SK-MEL-5 (cell line): Measurements from ENCODE around the gene MDK. TPM values are rescaled to one million over a fixed set of nuclear protein-coding genes. Genes with fewer than 3 reads are reported as not detected.

Source experiments
- DNase-seq: peaks from one replicate; pipeline ENCODE4 v3.0.0-alpha.2; 2016; ENCODE audit warnings: low read depth, low spot score
- in situ Hi-C: cut with HindIII; loops from 2 replicates; pipeline ENCODE4 v1.10.0; 2016; ENCODE audit warnings: low sequenced_read_pairs, high pct_unique_total_duplicates, low pct_unique_long_range_greater_than_20kb
- polyA plus RNA-seq, 2 experiments: library from polyadenylated mRNA; depleted of rRNA; stranded (reverse); fragments of >200 nt; gene quantifications; 2 replicates each; pipeline ENCODE4 v1.2.3, GENCODE V29; 2015
- total RNA-seq: library from RNA; depleted of rRNA; stranded (reverse); fragments of >200 nt; shearing (Covaris generic); gene quantifications from 2 replicates; pipeline ENCODE4 v1.2.3, GENCODE V29; 2014; rRNA removed

MDK gene, protein sequence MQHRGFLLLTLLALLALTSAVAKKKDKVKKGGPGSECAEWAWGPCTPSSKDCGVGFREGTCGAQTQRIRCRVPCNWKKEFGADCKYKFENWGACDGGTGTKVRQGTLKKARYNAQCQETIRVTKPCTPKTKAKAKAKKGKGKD
- total RNA-seq = 3.1 and 4.7 TPM in 2 replicates
- 2.4 and 5.1 TPM in 2 replicates for polyA plus RNA-seq (2015; cell fraction: cytosol; rRNA removed)
- polyA plus RNA-seq (2015; cell fraction: nucleus; rRNA removed) = 2.3 and 14.6 TPM in 2 replicates

DNA sequence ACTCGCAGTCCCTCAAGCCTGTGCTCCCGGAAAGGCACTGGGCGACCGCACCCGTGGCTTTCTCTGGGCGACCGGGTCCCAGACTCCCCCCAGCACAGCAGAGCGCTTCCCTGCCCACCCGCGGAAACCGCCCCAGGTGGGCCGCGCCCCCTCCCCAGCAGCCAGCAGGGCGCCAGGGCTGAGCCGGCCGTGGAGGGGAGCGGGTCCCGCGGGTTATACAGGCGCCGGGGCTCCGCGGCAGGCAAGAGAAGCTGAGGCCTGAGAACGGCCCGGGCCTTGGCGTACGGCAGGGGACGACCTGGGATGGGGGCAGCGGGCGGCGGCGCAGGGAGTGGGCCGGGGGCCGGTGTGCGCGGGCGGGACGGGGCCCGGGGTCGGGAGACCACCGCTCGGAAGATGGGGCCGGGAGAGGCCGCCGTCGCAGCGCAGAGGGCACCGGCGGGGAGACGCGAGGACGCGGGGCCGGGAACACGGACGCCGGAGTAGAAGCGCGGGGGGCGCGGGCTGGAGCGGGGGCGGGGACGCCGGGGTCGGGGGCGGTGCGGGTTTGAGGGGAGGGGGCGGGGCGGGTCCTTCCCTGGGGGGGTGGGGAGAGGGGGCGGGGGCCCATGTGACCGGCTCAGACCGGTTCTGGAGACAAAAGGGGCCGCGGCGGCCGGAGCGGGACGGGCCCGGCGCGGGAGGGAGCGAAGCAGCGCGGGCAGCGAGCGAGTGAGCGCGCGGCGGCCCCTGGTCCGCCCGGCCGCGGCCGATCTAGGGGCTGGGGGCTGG is at the start of gene MDK:
MDK (plus strand) TSS at position 622 of the 771 bp plus-strand sequence. CDS start 389 bp downstream, outside the sequence.
- in situ Hi-C loops = no loop called here
- no peak for DNase-seq

DNA sequence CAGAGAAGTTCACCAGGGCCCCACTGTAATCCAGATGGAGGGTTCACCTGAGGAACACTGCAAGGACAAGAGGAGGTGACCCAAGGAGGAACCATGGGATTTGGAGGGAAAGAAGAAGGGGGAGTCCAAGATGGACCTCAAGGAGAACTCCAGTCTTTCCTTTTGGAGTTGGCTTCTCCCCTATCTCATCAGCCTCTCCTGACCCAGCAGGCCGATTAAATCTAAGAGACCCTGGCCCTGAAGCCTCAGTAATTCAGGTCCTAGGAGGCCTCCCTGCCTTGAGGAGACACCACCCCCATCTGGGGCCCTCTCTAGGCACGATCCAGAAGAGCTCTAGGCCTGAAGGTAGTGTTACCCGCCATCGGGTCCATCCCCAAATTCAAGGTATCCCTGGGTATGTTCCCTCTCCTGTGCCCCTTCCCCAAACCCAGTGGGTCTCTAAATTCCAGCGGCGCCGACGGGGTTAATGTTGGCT is 49.3 kb upstream of the MDK start:
- in situ Hi-C loops = no loop called here
- DNase-seq = no peak

DNA sequence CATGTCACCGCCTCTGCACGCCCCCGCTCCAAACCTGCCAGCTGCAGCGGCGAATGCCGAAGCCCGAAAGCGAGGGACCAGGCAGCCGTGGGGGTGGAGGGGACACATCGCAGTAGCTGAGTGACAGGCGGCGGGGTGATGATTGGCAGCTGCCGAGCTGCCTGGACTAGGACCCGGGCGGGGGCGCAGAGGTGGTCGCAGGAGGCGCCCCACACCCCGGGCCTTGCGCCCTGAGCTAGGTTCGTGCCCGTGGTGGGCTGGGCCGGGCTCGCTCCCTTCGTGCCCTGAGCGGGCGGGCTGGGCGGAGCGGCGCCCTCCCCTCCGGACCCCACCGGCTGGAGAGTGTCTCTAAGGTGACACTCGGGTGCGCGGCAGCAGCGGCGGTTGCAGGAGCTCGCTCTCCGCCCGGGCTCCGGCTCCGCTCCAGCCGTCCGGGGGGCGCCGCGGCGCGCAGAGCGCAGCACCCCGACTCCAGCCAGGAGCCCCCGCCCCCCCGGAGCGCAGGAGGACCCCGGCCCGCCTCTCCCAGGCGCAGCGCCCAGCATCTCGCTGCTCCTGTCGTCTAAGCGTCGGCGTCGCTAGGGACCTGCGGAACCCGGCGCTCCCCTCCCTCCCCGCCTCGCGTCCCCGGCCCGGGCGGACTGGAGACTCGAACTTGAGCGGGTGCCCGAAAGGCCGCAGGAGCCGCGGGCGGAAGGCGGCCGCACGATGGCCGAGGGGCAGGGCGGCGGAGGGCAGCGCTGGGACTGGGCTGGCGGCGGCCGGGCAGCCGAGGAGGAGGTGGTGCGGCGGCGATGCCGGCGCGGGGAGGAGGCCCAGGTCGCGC is 48.7 kb upstream of the MDK start:
- in situ Hi-C loops = no loop called here

DNA sequence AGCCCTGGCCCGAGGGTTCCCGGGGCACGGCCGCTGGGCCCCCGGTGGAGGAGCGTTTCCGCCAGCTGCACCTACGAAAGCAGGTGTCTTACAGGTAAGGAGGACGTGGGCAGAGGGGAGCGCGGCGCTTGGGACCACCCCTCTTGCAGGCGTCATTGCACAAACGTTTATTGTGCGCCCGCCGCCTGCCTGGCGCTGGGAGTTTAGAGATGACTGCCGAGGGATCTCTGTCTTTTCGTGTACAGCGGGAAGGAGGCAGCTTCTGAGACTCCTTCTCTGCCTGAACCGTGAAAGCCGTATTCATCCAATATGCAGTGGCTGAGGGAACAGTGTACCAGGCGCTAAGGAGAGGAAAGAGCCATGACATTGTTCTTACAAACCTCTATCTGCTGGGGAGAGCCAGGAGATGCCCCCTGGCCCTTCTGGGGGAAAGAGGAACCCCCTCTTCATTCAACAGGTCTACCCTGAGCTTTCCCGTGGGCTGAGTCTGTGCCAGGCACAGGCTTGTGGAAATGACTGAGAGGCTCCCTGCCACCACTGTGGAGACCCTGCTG is 48.0 kb upstream of the MDK start:
- in situ Hi-C loops = no loop called here
- no peak for DNase-seq

More for the DNA sequence above, 48.7 kb upstream of the MDK start:
- DNase-seq = no peak

DNA sequence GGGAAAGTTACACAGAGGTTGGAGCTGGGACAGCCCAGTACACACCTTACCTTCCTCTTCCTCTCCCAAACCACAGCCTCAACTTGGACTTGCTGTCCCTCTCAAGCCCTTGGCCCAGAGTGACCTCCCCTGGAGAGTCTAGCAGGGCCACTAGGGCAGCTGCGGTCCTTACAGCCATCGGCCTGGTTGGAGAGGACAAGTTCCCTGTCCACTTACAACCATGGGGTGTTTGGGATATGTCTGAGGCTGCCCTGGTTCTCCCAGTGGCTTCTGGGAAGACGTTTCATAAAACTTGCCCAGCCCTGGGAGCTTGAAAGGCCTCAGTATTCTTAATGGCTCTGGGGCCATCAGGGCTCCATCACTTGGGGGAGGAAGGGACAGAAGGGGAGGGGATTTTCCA is 47.3 kb upstream of the MDK start:
- in situ Hi-C loops = no loop called here
- DNase-seq = no peak

DNA sequence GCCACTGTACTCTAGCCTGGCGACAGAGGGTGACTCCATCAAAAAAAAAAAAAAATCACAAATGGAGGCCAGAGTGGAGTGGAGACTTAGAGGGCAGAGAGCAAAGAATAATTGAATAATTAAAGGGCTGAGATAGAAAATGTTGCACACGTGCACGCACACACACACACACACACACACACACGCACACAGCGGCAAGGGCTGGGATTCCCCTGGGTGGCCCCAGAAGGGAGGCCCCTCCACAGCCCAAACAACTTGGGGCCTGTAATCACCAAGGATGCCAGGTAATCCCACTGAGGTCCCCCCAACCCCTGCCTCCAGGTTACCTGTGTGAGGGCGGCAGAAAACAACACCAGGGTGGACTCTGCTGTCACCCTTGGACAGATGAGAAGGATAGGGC is 46.2 kb upstream of the MDK start:
- DNase-seq = no peak
- in situ Hi-C loops = no loop called here

DNA sequence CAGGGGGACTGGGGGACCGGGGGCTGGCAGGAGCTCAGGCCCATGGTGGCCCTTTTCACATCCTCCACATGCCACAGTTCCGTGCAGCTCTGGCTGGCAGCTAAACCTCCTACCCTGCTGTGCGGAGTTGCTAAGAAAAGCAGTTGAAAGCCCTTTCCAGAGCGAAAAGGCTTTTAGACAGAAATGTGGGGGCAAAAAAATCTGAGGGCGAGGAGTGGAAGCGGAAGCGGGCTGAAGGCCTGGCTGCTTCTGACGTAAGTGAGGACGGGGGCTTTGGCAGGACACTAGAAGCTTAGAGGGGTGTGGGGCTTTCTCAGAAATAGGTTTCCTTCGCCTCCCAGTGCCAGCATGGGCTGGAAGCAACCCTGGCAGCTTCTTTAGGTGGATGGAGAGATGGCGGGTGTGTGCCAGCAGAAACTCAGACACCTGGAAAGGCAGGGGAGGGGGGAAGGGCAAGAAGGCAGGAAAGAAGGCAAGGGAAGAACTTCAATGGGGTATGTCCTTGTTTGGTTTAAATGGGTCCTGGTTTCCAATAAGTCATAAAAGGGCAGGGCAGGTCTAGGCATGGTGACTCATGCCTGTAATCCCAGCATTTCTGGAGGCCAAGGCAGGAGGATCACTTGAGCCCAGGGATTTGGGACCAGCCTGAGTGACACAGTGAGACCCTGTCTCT is 45.4 kb upstream of the MDK start:
- in situ Hi-C loops = no loop called here
- DNase-seq = no peak

DNA sequence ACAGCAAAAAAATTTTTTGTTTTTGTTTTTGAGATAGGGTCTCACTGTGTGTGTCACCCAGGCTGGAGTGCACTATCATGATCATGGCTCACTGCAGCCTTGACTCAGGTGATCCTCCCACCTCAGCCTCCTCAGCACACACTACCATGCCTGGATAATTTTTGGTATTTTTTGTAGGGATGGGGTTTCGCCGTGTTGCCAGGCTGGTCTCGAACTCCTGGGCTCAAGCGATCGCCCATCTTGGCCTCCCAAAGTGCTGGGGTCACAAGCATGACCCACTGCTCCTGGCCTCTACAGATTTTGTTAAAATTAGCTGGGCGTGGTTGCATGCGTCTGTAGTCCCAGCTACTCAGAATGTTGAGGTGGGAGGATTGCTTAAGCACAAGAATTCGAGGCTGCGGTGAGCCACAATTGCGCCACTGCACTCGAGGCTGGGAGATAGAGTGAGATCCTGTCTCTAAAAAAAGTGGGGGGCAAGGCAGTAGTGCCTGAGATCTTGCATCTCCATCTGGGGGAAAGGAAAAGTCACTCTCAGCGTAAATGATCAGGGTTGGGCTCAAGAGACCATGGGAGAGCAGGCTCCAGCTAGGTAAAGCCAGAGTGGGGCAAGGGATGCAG is 44.8 kb upstream of the MDK start:
- in situ Hi-C loops = no loop called here
- DNase-seq = no peak

DNA sequence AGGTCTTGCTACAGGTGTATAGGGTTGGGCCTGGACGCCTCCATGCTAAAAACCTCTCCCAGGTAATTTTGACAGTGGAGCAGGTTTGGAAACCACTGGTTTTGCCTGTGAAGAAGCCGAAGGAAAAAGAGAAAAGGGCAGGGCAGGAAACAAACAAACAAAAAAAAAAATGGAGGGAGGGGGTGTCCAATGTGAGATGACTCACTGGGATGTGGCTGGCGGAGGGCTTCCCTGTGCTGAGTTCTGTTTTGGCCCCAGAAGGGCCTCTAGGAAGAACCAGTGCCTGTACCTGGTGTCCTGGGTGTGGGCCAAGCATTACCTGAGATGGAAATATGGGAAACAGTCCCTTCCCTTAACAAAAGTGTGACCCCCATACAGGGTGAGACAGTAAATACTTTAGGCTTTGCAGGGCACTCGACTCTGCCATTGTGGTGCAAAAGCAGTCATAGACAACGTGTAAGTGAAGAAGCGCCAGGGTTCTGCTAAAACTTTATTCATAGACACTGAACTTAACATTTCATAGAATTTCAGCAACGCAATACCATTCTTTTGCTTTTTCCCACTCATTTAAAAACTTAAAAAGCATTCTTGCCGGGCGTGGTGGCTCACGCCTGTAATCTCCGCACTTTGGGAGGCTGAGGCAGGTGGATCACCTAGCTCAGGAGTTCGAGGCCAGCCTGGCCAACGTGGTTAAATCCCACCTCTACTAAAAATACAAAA is 43.7 kb upstream of the MDK start:
- in situ Hi-C loops = no loop called here
- DNase-seq = no peak

DNA sequence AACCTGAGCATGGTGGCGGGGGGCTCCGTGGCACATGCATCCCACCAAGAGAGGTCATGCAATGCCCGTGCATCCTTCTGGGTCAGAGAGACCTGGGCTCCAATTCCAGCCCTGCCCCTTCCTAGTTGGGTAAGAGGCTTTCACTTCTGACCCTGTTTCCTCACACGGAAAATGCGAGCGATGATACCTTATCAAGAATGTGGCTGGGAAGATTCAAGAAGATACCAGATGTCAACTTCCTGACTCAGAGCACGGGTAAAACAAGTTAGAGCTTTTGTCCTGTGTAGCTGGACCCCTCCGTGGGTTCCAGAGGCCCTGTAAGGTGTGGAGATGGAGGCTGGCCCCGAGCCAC is 42.9 kb upstream of the MDK start:
- DNase-seq = no peak

DNA sequence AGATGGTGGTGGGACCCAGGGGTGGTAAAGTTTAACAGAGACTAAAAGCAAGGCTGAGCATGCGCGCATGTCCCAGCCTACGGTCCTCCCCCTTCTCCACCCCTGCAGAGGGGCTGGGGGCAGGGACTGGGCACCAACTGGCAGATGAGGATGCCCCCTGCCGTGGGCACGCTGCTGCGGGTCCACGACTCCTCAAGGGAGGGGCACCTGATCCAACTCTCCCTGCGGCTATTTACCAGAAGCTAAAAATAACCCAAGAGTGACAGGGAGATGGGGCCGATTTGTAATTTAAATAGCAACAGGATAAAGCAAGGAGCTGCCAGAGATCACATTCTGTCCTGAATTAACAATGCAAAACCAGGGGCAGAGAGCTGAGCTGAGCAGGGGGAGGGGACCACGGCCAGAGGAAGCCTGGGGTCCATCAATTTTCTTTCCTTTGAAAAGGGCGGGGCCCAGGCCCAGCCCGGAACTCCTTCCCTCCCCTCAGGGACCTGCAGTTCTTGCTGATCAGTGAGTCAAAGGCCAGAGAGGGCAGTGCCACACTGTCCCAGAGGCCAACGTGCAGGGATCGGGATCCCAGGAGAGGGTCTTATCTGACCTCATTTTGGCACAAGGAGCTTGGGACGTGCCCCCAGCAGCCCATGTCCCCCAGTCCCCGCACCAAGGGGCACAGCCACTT is 42.3 kb upstream of the MDK start:
- in situ Hi-C loops = no loop called here
- peak; percentile 56 for DNase-seq

More for the DNA sequence above, 42.9 kb upstream of the MDK start:
- in situ Hi-C loops = no loop called here

DNA sequence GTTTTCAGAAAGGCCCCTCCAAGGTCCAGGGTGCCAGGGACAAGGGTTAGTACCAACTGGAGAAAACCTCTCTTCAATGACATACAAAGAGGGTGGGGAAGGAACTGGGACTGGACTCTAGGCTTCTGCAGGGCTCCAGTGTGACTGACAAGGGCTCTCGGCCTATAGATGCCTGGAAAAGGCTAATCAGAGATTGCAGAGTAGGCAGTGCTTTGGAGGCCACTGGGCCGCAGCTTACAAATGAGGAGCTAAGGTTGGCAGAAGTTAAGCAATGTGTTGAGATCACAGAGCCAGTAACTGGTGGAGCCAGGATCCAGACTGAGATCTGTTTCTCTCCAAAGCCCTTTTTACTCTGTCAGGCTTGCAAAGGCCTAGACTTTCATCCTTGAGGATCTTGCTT is 41.7 kb upstream of the MDK start:
- no peak for DNase-seq
- in situ Hi-C loops = no loop called here

DNA sequence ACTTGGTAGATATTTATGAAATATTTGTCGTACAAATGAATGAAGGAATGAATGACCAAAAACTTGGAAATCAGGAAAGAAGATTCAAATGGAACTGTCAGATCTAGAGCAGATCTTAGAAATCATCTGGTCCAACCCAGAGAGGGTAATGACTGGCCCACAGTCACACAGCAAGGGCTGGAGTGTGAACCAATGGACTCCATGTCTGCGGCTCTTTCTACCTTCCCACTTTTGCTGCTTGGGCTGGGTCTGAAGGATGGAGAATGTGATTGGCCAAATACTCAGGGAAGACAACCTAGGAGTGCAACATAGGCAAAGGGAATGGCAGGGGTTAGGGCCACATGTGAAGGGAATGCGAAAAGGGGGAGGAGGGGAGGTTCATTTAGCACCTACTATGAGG is 40.0 kb upstream of the MDK start:
- in situ Hi-C loops = no loop called here
- no peak for DNase-seq

DNA sequence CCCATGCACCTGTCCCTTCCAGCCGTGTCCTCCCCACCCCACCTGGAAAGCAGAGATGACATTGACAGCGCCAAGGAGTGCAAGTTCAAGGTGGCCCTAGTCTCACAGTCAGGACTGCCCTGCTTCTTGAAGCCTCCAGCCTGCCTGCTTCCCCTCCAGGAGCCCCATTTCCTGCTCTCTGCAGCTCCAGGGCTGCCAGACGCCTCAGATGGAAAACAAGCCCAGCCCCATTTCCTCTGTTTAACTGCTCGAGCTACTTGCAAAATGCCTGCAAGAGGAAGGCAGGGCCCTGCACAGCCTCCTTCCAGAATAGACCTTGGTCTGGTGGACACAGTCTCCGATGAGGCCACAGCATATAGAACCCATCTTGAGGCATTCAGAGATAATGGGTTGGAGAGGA is 39.2 kb upstream of the MDK start:
- in situ Hi-C loops = no loop called here
- no peak for DNase-seq

DNA sequence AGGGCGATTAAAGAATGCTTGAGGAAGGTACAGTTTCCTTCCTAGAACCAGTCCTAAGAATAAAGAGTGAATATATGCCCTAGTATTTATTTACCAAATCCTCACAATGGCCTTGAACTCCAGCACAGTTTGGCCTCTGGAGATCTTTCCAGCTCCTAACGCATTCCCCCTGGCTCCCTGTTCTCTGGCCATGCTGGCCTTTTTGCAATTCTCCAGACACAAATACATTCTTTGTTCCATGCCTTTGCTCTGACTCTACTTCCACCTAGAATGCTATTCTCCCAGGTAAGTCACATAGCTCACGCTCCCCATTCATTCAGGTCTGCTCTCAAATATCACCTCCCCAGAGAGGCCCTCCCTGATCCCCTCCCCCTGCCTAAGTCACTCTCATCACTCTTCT is 37.9 kb upstream of the MDK start:
- DNase-seq = no peak
- in situ Hi-C loops = no loop called here

DNA sequence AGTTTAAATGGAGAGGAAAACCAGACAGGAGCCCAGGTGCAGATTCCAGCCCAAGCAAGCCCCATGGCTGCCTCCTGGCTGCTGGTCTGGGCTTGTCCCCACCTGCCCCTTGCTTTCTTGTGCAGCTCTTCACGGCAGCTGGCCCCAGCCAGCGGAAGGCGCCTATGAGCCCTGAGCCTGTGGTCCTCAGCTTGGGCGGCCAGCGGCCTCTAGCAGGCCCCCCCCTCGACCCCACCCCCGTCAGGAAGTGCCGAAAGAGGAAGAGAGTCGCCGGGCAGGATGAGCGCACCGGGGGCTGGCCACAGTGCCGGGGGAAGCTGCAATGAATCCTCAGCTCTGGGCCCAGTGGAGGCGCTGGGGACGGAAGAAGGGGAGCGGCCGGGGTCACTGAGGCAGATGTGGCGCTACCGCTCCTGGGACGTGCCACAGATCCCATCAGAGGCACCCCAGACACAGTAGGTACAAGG is 36.3 kb upstream of the MDK start:
- in situ Hi-C loops = no loop called here
- no peak for DNase-seq
